ENCODE results near the gene USP17L27.
"Not testable (repeated sequence)": the region's sequence is repeated elsewhere in the genome, so short reads cannot be mapped to it uniquely, and the experiment has no call there.

The USP17L27 gene, protein sequence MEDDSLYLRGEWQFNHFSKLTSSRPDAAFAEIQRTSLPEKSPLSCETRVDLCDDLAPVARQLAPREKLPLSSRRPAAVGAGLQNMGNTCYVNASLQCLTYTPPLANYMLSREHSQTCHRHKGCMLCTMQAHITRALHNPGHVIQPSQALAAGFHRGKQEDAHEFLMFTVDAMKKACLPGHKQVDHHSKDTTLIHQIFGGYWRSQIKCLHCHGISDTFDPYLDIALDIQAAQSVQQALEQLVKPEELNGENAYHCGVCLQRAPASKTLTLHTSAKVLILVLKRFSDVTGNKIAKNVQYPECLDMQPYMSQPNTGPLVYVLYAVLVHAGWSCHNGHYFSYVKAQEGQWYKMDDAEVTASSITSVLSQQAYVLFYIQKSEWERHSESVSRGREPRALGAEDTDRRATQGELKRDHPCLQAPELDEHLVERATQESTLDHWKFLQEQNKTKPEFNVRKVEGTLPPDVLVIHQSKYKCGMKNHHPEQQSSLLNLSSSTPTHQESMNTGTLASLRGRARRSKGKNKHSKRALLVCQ

DNA sequence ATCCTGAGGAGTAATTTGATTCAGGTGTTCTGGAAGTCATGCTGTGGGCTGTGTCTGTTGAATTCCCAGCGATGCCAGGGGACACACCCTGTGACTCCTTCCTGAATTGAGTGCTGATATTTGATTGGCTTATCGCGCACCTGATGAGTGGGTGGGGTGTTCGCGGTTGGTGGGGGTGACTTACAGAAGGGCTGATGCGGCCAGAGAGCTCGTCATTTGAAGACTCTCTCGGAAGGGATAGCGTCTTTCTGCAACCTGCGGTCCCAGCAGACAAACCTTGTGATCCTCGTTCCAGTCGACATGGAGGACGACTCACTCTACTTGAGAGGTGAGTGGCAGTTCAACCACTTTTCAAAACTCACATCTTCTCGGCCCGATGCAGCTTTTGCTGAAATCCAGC lies at the start of gene USP17L27:
USP17L27 (plus strand) TSS at position 301 of the 400 bp plus-strand sequence; CDS start at position 301, 0 bp downstream.
- not testable (repeated sequence) for DNase-seq

DNA sequence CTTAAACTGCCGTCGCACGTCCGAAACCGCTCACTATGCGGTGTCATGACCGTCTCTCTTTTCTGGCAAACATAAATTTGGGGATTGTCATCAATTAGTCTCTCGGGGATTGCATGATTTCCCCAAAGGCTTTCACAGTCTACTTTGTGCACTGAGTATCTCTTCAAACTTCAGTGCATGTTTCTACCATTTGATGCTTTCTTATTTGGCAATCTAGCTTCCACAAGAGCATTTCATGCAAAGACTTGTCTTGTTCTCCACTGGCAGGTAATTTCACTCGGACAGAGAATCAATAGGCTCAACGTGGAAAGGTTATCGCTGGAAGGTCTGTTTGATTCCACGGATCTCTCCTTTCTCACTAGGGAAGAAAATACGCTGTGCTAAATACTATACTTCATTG lies 19.8 kb upstream of the USP17L27 start:
- DNase-seq: not testable (repeated sequence)

GRCh38 chr4:9324865-9325264 lies 19.1 kb upstream of the USP17L27 start, which contains the start of gene USP17L24:
TSS of gene USP17L24 (plus strand) at chr4:9325165. CDS start at chr4:9325165, 0 bp downstream.
- not testable (repeated sequence) for DNase-seq

- DNase-seq: not testable (repeated sequence)
Observed at GRCh38 chr4:9329611-9330010, 14.3 kb upstream of the USP17L27 start, which contains the start of gene USP17L25. TSS of gene USP17L25 (plus strand) at chr4:9329911. CDS start at chr4:9329911, 0 bp downstream.

DNA sequence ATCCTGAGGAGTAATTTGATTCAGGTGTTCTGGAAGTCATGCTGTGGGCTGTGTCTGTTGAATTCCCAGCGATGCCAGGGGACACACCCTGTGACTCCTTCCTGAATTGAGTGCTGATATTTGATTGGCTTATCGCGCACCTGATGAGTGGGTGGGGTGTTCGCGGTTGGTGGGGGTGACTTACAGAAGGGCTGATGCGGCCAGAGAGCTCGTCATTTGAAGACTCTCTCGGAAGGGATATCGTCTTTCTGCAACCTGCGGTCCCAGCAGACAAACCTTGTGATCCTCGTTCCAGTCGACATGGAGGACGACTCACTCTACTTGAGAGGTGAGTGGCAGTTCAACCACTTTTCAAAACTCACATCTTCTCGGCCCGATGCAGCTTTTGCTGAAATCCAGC lies 9.6 kb upstream of the USP17L27 start, which contains the start of gene USP17L26:
USP17L26 (plus strand) TSS at position 301 of the 400 bp plus-strand sequence; CDS start at position 301, 0 bp downstream.
- not testable (repeated sequence) for DNase-seq

DNA sequence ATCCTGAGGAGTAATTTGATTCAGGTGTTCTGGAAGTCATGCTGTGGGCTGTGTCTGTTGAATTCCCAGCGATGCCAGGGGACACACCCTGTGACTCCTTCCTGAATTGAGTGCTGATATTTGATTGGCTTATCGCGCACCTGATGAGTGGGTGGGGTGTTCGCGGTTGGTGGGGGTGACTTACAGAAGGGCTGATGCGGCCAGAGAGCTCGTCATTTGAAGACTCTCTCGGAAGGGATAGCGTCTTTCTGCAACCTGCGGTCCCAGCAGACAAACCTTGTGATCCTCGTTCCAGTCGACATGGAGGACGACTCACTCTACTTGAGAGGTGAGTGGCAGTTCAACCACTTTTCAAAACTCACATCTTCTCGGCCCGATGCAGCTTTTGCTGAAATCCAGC lies 4.8 kb upstream of the USP17L27 start, which contains the start of gene USP17L5:
USP17L5 (plus strand) TSS at position 301 of the 400 bp plus-strand sequence; CDS start at position 301, 0 bp downstream.
- not testable (repeated sequence) for DNase-seq

GRCh38 chr4:9348593-9348992 lies 4.6 kb downstream of the USP17L27 start, which contains the start of gene USP17L28:
TSS of gene USP17L28 (plus strand) at chr4:9348893. CDS start at chr4:9348893, 0 bp downstream.
- not testable (repeated sequence) for DNase-seq

DNA sequence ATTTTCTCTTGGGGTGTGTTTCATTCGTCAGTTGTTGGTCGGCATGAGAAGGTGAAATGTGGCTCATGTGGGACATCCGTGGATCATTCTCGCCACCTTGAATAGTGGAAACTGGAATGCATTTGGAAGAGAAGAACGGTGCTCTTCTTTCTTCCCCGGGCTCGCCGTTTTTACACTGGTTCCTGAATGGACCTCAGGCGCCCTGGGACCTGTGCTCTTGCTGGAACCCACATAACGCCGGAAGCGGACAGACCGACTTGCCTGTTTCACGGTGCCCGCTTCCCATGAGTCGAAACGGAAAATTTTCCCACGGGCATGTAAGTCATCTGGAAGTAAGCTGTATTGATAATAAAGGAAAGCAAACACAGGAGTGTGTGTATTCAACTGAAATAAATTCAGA lies 6.9 kb downstream of the USP17L27 start:
- not testable (repeated sequence) for DNase-seq

- not testable (repeated sequence) for DNase-seq
Observed at GRCh38 chr4:9353338-9353737, 9.4 kb downstream of the USP17L27 start, which contains the start of gene USP17L29. TSS of gene USP17L29 (plus strand) at chr4:9353638. CDS start at chr4:9353638, 0 bp downstream.

DNA sequence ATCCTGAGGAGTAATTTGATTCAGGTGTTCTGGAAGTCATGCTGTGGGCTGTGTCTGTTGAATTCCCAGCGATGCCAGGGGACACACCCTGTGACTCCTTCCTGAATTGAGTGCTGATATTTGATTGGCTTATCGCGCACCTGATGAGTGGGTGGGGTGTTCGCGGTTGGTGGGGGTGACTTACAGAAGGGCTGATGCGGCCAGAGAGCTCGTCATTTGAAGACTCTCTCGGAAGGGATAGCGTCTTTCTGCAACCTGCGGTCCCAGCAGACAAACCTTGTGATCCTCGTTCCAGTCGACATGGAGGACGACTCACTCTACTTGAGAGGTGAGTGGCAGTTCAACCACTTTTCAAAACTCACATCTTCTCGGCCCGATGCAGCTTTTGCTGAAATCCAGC lies 18.9 kb downstream of the USP17L27 start, which contains the start of gene USP17L30:
USP17L30 (plus strand) TSS at position 301 of the 400 bp plus-strand sequence; CDS start at position 301, 0 bp downstream.
- not testable (repeated sequence) for DNase-seq

DNA sequence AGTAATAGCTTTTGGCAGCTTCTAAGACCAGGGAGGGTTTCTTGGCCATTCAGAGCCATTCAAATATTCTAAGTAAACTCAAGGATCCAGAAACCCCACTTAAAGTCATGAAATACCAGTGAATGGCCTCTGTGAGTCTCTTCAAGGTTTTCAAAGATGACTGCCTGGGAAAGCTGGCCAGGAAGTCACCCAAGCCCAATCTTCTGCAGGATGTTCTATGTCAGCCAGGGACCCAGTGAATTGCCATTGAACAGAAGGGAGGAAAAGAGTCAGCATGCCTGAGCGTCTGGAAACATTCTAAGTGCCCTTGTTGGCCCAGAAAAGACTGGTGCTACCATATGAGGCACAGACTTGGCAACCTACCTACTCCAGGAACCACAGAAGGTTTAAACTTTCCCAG lies 35.9 kb downstream of the USP17L27 start:
- DNase-seq: not testable (repeated sequence)

GRCh38 chr4:9381012-9381534 lies 37.1 kb downstream of the USP17L27 start:
- peak; percentile 52 for DNase-seq

DNA sequence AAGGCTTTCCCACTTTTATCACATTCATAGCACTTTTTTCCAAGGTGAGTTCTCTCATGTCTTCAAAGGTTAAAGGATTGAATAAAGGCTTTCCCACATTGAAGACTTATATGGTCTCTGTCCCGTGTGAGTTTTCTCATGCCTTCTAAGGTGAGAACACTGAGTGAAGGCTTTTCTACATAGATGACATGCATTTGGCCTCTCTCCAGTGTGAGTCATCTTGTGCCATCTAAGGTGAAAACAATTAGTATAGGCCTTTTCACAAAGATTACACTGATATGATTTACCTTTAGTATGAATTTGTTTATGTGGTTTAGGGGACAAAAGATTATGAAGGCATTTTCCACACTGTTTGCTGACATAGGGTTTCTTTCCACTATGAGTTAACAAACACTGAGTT lies 40.2 kb downstream of the USP17L27 start:
- no peak for DNase-seq

- DNase-seq: not testable (repeated sequence)
Observed at GRCh38 chr4:9389001-9389400, 45.1 kb downstream of the USP17L27 start.
